Esophagus (tissue), 2 donors: ENCODE results near the gene ELMO1. TPM values are rescaled to one million over a fixed set of nuclear protein-coding genes. Genes with fewer than 3 reads are reported as not detected.
"Not testable (repeated sequence)": the region's sequence is repeated elsewhere in the genome, so short reads cannot be mapped to it uniquely, and the experiment has no call there.

ENCODE experiments used
- H3K27ac ChIP-seq, 2 donors: one replicate each; pipeline ENCODE4 v1.5.1; 2013; ENCODE audit warnings: low read depth in 2 of 2, mild to moderate bottlenecking in 2 of 2, inconsistent platforms in 1 of 2, low read length in 1 of 2, moderate library complexity in 1 of 2
- H3K27me3 ChIP-seq, 2 donors: one replicate each; pipeline ENCODE4 v1.6.1; 2013; ENCODE audit warnings: low read length in 2 of 2, control low read depth in 1 of 2, mild to moderate bottlenecking in 1 of 2; ENCODE audit not compliant: insufficient read depth in 2 of 2, control insufficient read depth in 1 of 2
- H3K36me3 ChIP-seq, 2 donors: one replicate each; pipeline ENCODE4 v1.6.1; 2013; ENCODE audit warnings: low read length in 1 of 2; ENCODE audit not compliant: control insufficient read depth in 2 of 2, insufficient read depth in 2 of 2
- H3K4me1 ChIP-seq, 2 donors: one replicate each; pipeline ENCODE4 v1.6.1; 2013; ENCODE audit warnings: low read length in 1 of 2; ENCODE audit not compliant: control insufficient read depth in 2 of 2, insufficient read depth in 2 of 2
- H3K4me3 ChIP-seq, 2 donors: one replicate each; pipeline ENCODE4 v1.5.1; 2013; ENCODE audit warnings: low read length in 2 of 2, mild to moderate bottlenecking in 2 of 2, low read depth in 1 of 2, moderate library complexity in 1 of 2
- H3K9me3 ChIP-seq, 2 donors: one replicate each; pipeline ENCODE4 v1.6.1; 2013; ENCODE audit warnings: mild to moderate bottlenecking in 2 of 2, low read depth in 1 of 2, low read length in 1 of 2, moderate library complexity in 1 of 2; ENCODE audit not compliant: control insufficient read depth in 2 of 2, insufficient read depth in 1 of 2
- WGBS, 2 donors: extraction: QIAGEN DNeasy Blood & Tissue Kit; methylation state at CpG; one replicate each; pipeline ENCODE4 v1.1.7; 2013; 5-methylcytosine and 5-hydroxymethylcytosine counted together
- polyA plus RNA-seq, 2 donors: library from polyadenylated mRNA; stranded (reverse); fragments of 200-250 nt; gene quantifications; one replicate each; pipeline ENCODE4 v1.2.3, GENCODE V29; 2013
- donor health status: healthy with polysubstance abuse.
- donor health status: Bipolar disorder and iron deficiency.

The ELMO1 gene
- polyA plus RNA-seq, 2 donors, result 1.5 to 2.9 TPM

GRCh38 chr7:37144423-37144822, 304.2 kb downstream of the ELMO1 start:
- no peaks in the 10 kb centered on the region for H3K9me3 ChIP-seq
- WGBS, 2 donors, result 96 to 100% methylated on average over 1 of the region's 1 CpG
- H3K27me3 ChIP-seq, result no peaks in the 10 kb centered on the region
- H3K27ac ChIP-seq, result peak overlapping the region in 1 of 2 donors; percentile 10
- H3K36me3 ChIP-seq, result no peaks in the 10 kb centered on the region
- H3K4me3 ChIP-seq, result no peak overlapping the region
- peaks cover 0 to 2% of the 10 kb centered on the region in 2 donors for H3K4me1 ChIP-seq

- WGBS, 2 donors, result 69 to 74% methylated on average over 3 of the region's 3 CpGs
- H3K9me3 ChIP-seq, result no peaks in the 10 kb centered on the region
- H3K4me1 ChIP-seq, result no peaks in the 10 kb centered on the region
- H3K4me3 ChIP-seq, result no peak overlapping the region
- no peak overlapping the region for H3K27ac ChIP-seq
- no peaks in the 10 kb centered on the region for H3K27me3 ChIP-seq
- H3K36me3 ChIP-seq, result no peaks in the 10 kb centered on the region
These were observed 305.7 kb downstream of the ELMO1 start for GRCh38 chr7:37142958-37143357.

GRCh38 chr7:37141742-37142141, 306.9 kb downstream of the ELMO1 start:
- no peaks in the 10 kb centered on the region for H3K27me3 ChIP-seq
- no peak overlapping the region for H3K4me3 ChIP-seq
- no peak overlapping the region for H3K27ac ChIP-seq
- no peaks in the 10 kb centered on the region for H3K36me3 ChIP-seq
- no peaks in the 10 kb centered on the region for H3K4me1 ChIP-seq
- 92 to 94% methylated on average over 2 of the region's 2 CpGs for WGBS, 2 donors
- no peaks in the 10 kb centered on the region for H3K9me3 ChIP-seq

GRCh38 chr7:37133902-37134301, 314.8 kb downstream of the ELMO1 start:
- H3K9me3 ChIP-seq, H3K36me3 ChIP-seq, H3K27me3 ChIP-seq, H3K4me3 ChIP-seq, H3K4me1 ChIP-seq, H3K27ac ChIP-seq: not testable (repeated sequence)
- 90 to 93% methylated on average over 1 of the region's 1 CpG for WGBS, 2 donors

GRCh38 chr7:37131855-37132254, 316.8 kb downstream of the ELMO1 start:
- Histone ChIP-seq H3K27ac (no peak overlapping the region), H3K27me3 (no peaks in the 10 kb centered on the region), H3K4me3 (no peak overlapping the region), H3K4me1 (no peaks in the 10 kb centered on the region), H3K9me3 (no peaks in the 10 kb centered on the region), H3K36me3 (no peaks in the 10 kb centered on the region)
- WGBS, 2 donors, result 75 to 77% methylated on average over 4 of the region's 4 CpGs

- Histone ChIP-seq H3K4me1 (no peaks in the 10 kb centered on the region), H3K27ac (peak overlapping the region in 1 of 2 donors; percentile 57), H3K36me3 (no peaks in the 10 kb centered on the region), H3K9me3 (no peaks in the 10 kb centered on the region), H3K4me3 (no peak overlapping the region), H3K27me3 (no peaks in the 10 kb centered on the region)
- WGBS, 2 donors, result 87 to 88% methylated on average over 4 of the region's 4 CpGs
These were observed 319.6 kb downstream of the ELMO1 start for GRCh38 chr7:37129035-37129425.

GRCh38 chr7:37128327-37129034, 320.2 kb downstream of the ELMO1 start:
- 59 to 62% methylated on average over 4 of the region's 4 CpGs for WGBS, 2 donors
- Histone ChIP-seq H3K4me1 (no peaks in the 10 kb centered on the region), H3K27me3 (no peaks in the 10 kb centered on the region), H3K4me3 (no peak overlapping the region), H3K9me3 (no peaks in the 10 kb centered on the region), H3K27ac (peak overlapping the region; percentile 29 to 57), H3K36me3 (no peaks in the 10 kb centered on the region)

- Histone ChIP-seq H3K9me3 (no peaks in the 10 kb centered on the region), H3K36me3 (no peaks in the 10 kb centered on the region), H3K27ac (no peak overlapping the region), H3K27me3 (no peaks in the 10 kb centered on the region), H3K4me1 (no peaks in the 10 kb centered on the region), H3K4me3 (no peak overlapping the region)
- WGBS, 2 donors, result 84 to 87% methylated on average over 2 of the region's 2 CpGs
These were observed 329.3 kb downstream of the ELMO1 start for GRCh38 chr7:37119296-37119860.

- Histone ChIP-seq H3K9me3 (no peaks in the 10 kb centered on the region), H3K36me3 (no peaks in the 10 kb centered on the region), H3K4me3 (no peak overlapping the region), H3K27ac (no peak overlapping the region), H3K27me3 (no peaks in the 10 kb centered on the region), H3K4me1 (no peaks in the 10 kb centered on the region)
- 76% methylated on average over 6 of the region's 6 CpGs for WGBS, 2 donors
These were observed 330.7 kb downstream of the ELMO1 start for GRCh38 chr7:37118004-37118403.

- Histone ChIP-seq H3K4me1 (no peaks in the 10 kb centered on the region), H3K27ac (peak overlapping the region in 1 of 2 donors; percentile 22), H3K27me3 (no peaks in the 10 kb centered on the region), H3K9me3 (no peaks in the 10 kb centered on the region), H3K4me3 (no peak overlapping the region), H3K36me3 (no peaks in the 10 kb centered on the region)
- 59 to 60% methylated on average over 4 of the region's 4 CpGs for WGBS, 2 donors
These were observed 331.4 kb downstream of the ELMO1 start for GRCh38 chr7:37117292-37117691.
